Measurements from ENCODE around the gene PHAF1. TPM values are rescaled to one million over a fixed set of nuclear protein-coding genes. Genes with fewer than 3 reads are reported as not detected.

The PHAF1 gene
- total RNA-seq, result 10 to 100 TPM; 13.8 to 14.9 TPM

DNA sequence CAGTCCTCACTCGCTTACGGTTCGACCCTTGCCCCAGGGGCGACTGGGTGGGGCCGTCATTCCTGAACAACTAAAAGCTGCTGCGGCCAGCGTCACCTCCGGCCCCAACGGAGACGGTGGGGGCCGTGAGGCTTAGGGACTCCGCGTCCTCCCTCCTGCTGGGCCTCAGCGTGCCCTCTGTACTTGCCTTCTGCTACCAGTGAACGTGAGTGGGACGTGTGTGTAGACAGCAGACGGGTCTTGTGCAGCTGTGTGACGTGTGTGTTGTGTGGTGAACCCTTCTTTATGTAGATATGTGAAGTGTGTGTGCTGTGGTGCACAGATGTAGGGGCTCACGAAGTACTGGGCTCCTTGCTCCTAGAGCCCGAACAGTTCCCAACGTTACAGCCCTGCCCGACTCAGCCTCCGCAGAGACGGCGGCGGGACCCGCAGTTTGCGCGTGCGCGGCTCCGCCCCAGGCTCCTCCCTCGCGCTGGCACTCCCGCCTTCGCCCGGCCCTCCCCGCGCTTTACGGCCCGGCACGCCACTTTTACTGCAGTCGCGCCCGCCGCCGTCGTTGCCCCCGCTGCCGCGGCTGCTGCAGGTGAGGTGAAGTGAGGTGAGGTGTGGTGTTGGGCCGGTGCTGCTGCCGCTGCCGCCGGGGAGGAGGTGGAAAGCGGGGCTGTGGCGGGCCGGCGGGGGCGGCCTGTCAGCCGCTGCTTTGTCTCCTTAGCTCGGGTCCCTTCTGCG lies at the start of gene PHAF1:
Gene PHAF1, plus strand, starts transcription at position 535 of the 729 bp plus-strand sequence. CDS start 235 bp downstream, outside the sequence.
- Mint-ChIP-seq H3K9me3 (no peaks in the 10 kb centered on the region), H3K27ac (peak within 1 kb of the TSS; percentile 78), H3K36me3 (peaks cover 1% of the 10 kb centered on the region), H3K27me3 (no peaks in the 10 kb centered on the region), H3K4me3 (peak within 1 kb of the TSS; percentile 97), H3K4me1 (peaks cover 25% of the 10 kb centered on the region)
- DNase-seq, result peak; percentile 97

DNA sequence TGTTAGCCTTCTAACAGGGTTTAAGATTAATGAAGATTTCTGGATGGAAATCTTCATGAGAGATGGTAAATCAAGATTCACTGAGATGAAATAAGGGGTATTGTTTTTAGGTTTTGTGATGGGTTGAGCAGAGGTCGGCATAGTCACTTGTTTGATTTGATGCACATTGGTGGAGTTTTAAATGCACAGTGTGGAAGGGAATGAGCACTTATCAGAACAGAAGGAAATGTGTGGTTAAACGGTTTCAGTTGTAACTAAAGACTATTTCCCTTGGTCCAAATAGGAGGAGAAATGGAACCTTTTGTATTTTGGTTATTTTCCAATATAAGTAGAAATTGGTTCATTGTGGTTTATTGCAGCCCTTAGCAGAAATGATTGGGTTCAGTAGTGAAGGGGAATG lies 46.7 kb upstream of the PHAF1 start:
- H3K9me3 Mint-ChIP-seq, result no peaks in the 10 kb centered on the region
- peaks cover 21% of the 10 kb centered on the region for H3K4me1 Mint-ChIP-seq
- peaks cover 14% of the 10 kb centered on the region for H3K36me3 Mint-ChIP-seq
- no peaks in the 10 kb centered on the region for H3K27me3 Mint-ChIP-seq
- peak overlapping the region; percentile 23 for H3K27ac Mint-ChIP-seq
- no peak for DNase-seq
- no peak overlapping the region for H3K4me3 Mint-ChIP-seq

DNA sequence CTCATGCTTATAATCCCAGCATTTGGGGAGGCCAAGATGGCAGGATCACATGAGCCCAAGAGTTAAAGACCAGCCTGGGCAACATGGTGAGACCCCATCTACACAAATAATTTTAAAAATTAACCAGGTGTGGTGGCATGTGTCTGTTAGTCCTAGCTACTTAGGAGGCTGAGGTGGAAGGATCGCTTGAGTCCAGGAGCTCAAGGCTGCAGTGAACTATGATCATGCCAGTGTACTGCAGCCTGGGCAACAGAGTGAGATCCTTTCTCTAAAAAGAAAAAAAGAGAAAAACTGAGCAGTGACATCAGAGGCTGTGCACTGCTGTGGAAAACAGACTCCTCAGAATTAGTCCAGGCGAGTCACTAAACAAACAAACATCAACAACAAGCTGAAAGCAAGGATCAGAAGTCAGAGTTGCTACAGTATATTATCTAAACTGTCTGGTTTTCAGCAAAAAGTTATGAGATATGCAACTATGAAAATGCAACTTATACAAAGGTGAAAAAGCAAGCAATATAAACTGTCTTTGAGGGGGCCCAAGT lies 41.5 kb upstream of the PHAF1 start:
- Mint-ChIP-seq H3K4me1 (peaks cover 3% of the 10 kb centered on the region), H3K4me3 (no peak overlapping the region), H3K27ac (no peak overlapping the region), H3K9me3 (no peaks in the 10 kb centered on the region), H3K27me3 (no peaks in the 10 kb centered on the region), H3K36me3 (peaks cover 20% of the 10 kb centered on the region)
- DNase-seq, result no peak

DNA sequence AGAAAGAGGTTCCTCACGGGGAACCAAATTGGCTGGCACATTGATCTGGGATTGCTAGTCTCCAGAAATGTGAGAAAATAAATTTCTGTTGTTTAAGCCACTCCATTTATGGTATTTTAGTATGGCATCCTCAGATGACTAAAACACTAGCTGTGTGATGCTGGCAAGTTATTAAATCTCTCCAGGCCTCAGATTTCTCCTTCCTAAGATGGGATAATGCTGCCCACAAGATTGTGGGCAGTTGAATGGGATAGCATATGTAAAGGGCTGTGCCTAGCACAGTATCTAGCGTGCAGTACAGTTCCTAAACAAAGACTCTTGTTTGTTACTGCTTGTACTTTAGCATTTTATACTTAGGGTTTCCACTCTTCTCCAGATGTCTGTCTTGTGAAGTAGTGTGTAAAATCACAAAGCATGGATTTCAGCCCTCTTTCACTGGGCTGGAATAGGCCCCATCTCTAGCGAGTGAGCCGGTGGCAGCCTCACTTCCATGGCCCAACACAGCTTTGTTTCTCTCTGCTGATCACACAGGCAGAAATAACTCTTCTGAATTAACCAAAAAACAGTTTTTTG lies 38.2 kb upstream of the PHAF1 start:
- no peak for DNase-seq
- Mint-ChIP-seq H3K9me3 (no peaks in the 10 kb centered on the region), H3K36me3 (peaks cover 21% of the 10 kb centered on the region), H3K4me3 (no peak overlapping the region), H3K27me3 (no peaks in the 10 kb centered on the region), H3K27ac (peak overlapping the region; percentile 60), H3K4me1 (no peaks in the 10 kb centered on the region)

DNA sequence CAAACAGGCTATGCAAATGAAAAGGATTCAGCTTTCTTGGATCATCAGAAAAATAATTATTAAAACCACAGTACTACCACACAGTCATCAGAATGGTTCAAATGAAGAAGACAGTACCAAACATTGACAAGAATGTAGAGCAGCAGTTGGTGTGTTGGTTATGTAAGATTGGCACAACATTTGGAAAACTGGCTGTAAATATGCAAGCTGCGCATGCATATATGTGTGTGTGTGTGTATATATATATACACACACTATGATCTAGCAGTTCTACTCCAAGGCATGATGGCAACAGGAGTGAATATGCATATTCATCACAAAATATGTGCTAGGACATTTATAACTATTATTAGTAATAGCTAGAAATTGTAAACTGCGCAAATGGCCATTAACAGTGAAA lies 34.4 kb upstream of the PHAF1 start:
- H3K4me3 Mint-ChIP-seq, result no peak overlapping the region
- no peaks in the 10 kb centered on the region for H3K4me1 Mint-ChIP-seq
- DNase-seq, result no peak
- no peak overlapping the region for H3K27ac Mint-ChIP-seq
- peaks cover 4% of the 10 kb centered on the region for H3K36me3 Mint-ChIP-seq
- no peaks in the 10 kb centered on the region for H3K9me3 Mint-ChIP-seq
- no peaks in the 10 kb centered on the region for H3K27me3 Mint-ChIP-seq

DNA sequence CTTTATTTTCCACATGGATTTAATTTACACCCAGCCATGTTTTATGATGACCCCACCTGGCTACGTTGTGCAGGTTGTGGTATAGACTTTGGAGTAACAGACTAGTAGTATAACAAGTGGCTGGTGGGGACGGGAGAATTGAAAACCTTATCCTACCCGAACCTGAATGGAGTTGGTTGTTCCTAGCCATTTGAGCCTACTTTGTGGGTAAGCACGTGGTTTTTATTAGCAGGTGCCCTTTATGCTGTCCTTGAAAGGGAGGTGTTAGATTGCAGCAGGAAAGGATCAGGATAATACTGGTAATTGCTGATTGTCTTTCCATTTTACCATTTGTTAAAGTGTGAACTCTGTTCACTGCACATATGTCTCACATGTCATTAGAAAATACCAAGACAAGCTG lies 31.9 kb upstream of the PHAF1 start:
- no peaks in the 10 kb centered on the region for H3K4me1 Mint-ChIP-seq
- no peak overlapping the region for H3K27ac Mint-ChIP-seq
- no peaks in the 10 kb centered on the region for H3K27me3 Mint-ChIP-seq
- no peak for DNase-seq
- H3K4me3 Mint-ChIP-seq, result no peak overlapping the region
- H3K36me3 Mint-ChIP-seq, result peaks cover 6% of the 10 kb centered on the region
- H3K9me3 Mint-ChIP-seq, result no peaks in the 10 kb centered on the region

DNA sequence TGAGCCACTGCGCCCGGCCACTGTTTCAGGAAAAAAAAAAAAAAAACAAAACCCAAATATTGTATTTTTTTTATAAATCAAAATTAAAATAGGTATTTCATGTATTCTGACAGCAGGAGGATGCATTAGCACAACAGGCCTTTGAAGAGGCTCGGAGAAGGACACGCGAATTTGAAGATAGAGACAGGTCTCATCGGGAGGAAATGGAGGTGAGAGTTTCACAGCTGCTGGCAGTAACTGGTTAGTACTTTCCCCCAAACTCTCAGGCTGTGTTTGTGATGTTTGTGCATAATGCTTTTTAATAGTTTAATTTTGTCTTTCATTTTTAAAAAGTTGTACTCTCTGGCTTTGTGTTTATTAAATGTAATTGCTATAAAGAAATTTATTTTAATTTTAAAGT lies 27.6 kb upstream of the PHAF1 start:
- no peak overlapping the region for H3K4me3 Mint-ChIP-seq
- no peak overlapping the region for H3K27ac Mint-ChIP-seq
- H3K4me1 Mint-ChIP-seq, result no peaks in the 10 kb centered on the region
- DNase-seq, result no peak
- no peaks in the 10 kb centered on the region for H3K9me3 Mint-ChIP-seq
- H3K27me3 Mint-ChIP-seq, result no peaks in the 10 kb centered on the region
- H3K36me3 Mint-ChIP-seq, result peaks cover 14% of the 10 kb centered on the region

DNA sequence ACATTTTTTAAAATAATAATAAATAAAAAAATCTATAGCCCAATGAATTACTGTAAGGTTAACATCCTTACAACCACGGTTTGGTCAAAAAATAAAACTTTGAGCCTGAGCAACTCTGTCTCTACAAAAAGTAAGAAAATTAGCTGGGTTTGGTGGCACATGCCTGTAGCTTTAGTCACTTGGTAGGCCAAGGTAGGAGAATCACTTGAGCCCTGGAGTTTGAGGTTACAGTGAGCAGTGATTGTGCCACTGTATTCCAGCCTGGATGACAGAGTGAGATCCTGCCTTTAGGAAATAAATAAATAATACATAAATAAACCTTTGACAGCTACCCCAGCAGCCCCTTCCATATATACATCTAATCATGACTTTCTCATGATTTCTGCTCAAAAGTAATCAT lies 26.9 kb upstream of the PHAF1 start:
- Mint-ChIP-seq H3K36me3 (peaks cover 15% of the 10 kb centered on the region), H3K4me1 (no peaks in the 10 kb centered on the region), H3K9me3 (no peaks in the 10 kb centered on the region), H3K27ac (no peak overlapping the region), H3K4me3 (no peak overlapping the region), H3K27me3 (no peaks in the 10 kb centered on the region)
- DNase-seq, result no peak

DNA sequence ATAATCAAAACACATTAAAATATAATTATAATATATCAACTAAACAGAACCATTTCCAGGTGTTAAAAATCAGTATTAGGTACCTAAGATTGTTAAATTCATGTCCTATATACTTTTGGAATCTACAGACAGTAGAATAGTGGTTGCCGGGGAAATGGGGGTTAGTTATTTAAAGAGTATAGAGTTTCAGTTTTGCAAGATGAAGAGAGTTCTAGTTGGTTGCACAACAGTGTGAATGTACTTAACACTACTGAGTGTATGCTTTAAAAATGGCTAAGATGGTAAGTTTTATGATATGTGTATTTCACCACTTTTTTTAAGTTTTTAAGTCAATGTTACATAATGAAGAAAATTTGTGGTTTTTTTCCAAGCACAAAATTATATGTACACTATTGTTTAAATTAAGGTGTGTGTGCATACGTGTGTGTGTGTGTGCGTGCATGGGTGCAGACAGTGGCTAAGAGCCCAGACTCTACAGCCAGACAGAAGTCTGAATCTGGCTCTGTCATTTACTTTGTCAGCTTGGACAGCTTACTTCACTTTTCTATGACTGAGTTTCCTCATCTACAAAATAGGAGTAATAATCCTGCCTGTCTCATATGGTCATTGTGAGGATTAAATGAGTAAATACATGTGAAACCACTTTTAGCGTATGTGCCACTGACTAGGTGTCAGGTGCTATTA lies 25.3 kb upstream of the PHAF1 start:
- Mint-ChIP-seq H3K36me3 (peaks cover 16% of the 10 kb centered on the region), H3K27me3 (no peaks in the 10 kb centered on the region), H3K27ac (no peak overlapping the region), H3K4me1 (peaks cover 4% of the 10 kb centered on the region), H3K4me3 (no peak overlapping the region), H3K9me3 (no peaks in the 10 kb centered on the region)
- no peak for DNase-seq

DNA sequence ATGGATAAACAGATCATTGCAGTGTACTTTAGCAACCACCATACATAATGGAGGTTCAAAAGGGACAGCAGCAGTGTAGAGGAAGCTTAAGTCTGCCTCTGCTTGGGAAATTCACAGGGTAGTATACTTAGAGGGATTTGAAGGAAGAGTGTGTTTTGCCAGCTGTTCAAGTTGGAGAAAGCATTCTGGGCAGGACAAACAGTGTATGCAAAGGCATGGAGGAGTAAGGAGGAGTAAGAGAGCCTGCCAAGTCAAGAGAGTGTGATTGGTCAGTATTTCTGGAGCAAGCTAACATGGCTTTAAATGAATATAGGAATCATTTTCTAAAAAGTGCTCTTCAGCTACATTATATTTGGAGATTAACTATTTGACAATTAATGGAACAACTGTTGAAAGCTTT lies 22.9 kb upstream of the PHAF1 start:
- DNase-seq, result no peak
- H3K27ac Mint-ChIP-seq, result no peak overlapping the region
- no peak overlapping the region for H3K4me3 Mint-ChIP-seq
- no peaks in the 10 kb centered on the region for H3K27me3 Mint-ChIP-seq
- peaks cover 14% of the 10 kb centered on the region for H3K36me3 Mint-ChIP-seq
- no peaks in the 10 kb centered on the region for H3K9me3 Mint-ChIP-seq
- peaks cover 8% of the 10 kb centered on the region for H3K4me1 Mint-ChIP-seq

DNA sequence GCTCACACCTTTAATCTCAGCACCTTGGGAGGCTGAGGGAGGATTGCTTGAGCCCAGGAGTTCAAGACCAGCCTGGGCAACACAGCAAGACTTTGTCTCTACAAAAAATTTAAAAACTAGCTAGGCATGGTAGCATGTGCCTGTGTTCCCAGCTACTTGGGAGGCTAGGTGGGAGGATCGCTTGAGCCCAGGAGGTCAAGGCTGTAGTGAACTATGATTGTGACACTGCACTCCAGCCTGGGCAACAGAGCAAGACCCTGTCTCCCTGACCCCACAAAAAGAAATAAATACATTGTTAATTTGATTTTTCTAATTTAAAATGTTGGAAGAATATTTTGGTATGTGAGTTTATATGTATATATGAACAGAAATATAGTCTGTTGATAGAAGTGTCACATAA lies 22.4 kb upstream of the PHAF1 start:
- H3K4me1 Mint-ChIP-seq, result peaks cover 11% of the 10 kb centered on the region
- H3K9me3 Mint-ChIP-seq, result no peaks in the 10 kb centered on the region
- H3K27me3 Mint-ChIP-seq, result no peaks in the 10 kb centered on the region
- peaks cover 17% of the 10 kb centered on the region for H3K36me3 Mint-ChIP-seq
- no peak overlapping the region for H3K4me3 Mint-ChIP-seq
- DNase-seq, result no peak
- H3K27ac Mint-ChIP-seq, result no peak overlapping the region

DNA sequence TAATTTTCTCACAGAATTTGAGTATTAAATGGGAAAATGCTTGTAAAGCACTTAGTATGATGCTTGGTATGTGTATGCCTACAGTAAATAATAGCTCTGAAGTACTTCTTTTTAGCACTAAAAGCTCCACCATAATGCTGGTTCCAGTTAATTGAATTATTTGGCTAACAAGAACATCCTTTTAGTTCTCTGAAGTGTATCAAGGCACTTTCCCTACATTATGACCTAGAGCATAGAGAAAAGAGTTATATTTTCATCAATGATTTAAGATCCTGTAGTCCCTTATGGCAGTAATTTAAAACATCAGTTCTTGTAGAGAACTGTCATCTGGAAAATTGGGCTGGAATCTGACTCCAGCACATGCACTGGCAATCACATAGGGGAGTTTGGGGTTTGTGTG lies 21.9 kb upstream of the PHAF1 start:
- no peak for DNase-seq
- Mint-ChIP-seq H3K27me3 (no peaks in the 10 kb centered on the region), H3K27ac (no peak overlapping the region), H3K4me1 (peaks cover 11% of the 10 kb centered on the region), H3K9me3 (no peaks in the 10 kb centered on the region), H3K36me3 (peaks cover 17% of the 10 kb centered on the region), H3K4me3 (no peak overlapping the region)

DNA sequence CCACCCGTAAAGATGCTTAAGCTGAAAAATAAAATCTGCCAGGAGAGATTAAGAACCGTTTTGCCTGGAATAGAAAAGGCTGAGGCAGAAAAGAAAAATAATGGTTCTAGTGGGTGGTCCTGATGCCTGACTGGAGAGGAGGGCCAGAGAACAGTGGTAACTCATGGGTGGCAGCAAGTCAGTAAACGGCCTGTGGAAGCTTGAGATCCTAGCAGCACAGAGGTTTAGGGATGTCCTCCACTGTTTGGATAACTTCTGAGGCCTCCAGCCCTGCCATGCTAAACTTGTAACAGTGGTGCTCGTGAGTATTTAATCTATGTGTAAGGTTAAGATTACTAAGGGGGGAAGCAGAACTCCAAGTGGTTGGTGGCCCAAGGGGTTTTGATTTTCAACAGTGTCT lies 21.2 kb upstream of the PHAF1 start:
- Mint-ChIP-seq H3K27ac (no peak overlapping the region), H3K36me3 (peaks cover 13% of the 10 kb centered on the region), H3K27me3 (no peaks in the 10 kb centered on the region), H3K4me1 (peaks cover 11% of the 10 kb centered on the region), H3K9me3 (no peaks in the 10 kb centered on the region), H3K4me3 (no peak overlapping the region)
- no peak for DNase-seq

DNA sequence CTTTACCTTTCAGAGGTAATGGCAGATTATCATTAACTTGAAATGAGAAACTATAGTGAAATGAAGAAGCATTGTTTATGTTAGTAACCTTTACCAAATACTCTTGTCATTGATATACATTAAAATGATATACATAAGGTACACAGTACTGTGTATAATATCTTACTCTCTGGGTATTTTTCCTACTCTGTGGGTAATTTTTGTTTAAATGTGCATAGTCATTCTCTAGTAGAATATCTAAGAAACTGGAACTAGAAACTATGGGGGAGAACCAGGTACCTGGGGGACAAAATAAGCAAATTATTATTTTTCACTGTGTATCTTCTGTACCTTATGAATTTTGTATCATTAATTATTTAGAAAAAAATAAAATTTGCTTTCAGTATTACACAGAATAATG lies 20.6 kb upstream of the PHAF1 start:
- no peak for DNase-seq
- Mint-ChIP-seq H3K27me3 (no peaks in the 10 kb centered on the region), H3K27ac (no peak overlapping the region), H3K4me1 (peaks cover 11% of the 10 kb centered on the region), H3K9me3 (no peaks in the 10 kb centered on the region), H3K4me3 (no peak overlapping the region), H3K36me3 (peaks cover 13% of the 10 kb centered on the region)

DNA sequence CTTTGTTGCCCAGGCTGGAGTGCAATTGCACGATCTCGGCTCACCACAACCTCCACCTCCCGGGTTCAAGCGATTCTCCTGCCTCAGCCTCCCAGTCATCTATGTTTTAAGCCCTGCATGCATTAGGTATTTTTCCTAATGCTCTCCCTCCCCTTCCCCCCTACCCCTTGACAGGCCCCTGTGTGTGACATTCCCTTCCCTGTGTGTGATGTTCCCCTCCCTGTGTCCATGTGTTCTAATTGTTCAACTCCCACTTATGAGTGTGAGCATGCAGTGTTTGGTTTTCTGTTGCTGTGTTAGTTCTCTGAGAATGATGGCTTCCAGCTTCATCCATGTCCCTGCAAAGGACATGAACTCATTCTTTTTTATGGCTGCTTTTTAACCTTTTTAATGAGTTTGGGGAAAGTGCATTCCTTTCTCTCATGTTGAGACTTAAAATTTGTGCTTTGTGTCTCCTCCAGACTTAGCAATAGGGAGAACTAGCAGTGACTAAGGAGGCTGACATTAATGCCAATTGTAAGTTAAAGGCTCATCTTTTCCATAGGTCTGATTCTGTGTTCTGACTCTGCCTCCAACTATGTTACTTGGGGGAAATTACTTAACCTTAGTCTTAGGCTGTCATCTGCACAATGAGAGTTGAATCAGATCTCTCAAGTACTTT lies 17.7 kb upstream of the PHAF1 start:
- DNase-seq, result no peak
- H3K9me3 Mint-ChIP-seq, result no peaks in the 10 kb centered on the region
- H3K4me1 Mint-ChIP-seq, result peaks cover 11% of the 10 kb centered on the region
- no peaks in the 10 kb centered on the region for H3K27me3 Mint-ChIP-seq
- H3K36me3 Mint-ChIP-seq, result peaks cover 7% of the 10 kb centered on the region
- no peak overlapping the region for H3K4me3 Mint-ChIP-seq
- peak overlapping the region; percentile 21 for H3K27ac Mint-ChIP-seq

All from activated naive CD8-positive, alpha-beta T cell treated with anti-CD3 and anti-CD28 coated beads for 36 hours (primary cell).